Esophagus muscularis mucosa (tissue), 4 donors: ENCODE data around the gene MESP1.

ENCODE experiments used
- EP300 ChIP-seq: sonication (generic); formaldehyde crosslinking; IDR thresholded peaks from one replicate; pipeline ENCODE4 v1.6.1; 2017; ENCODE audit warnings: antibody characterized with exemption
- POLR2A ChIP-seq: fragments of 450-650 bp; IDR thresholded peaks from one replicate; pipeline ENCODE4 v1.6.1; 2017; ENCODE audit warnings: antibody characterized with exemption, moderate library complexity, mild to moderate bottlenecking, low read depth
- TF ChIP-seq, protein P1 (sequence below), 3 experiments: fragments of 200-600 bp in 2 of 3; fragments of 450-650 bp in 1 of 3; sonication (generic) in 2 of 3; IDR thresholded peaks; one replicate each; pipeline ENCODE4 v1.5.1; 2017 to 2019; ENCODE audit warnings: antibody characterized with exemption in 3 of 3, mild to moderate bottlenecking in 2 of 3, moderate library complexity in 1 of 3

DNA sequence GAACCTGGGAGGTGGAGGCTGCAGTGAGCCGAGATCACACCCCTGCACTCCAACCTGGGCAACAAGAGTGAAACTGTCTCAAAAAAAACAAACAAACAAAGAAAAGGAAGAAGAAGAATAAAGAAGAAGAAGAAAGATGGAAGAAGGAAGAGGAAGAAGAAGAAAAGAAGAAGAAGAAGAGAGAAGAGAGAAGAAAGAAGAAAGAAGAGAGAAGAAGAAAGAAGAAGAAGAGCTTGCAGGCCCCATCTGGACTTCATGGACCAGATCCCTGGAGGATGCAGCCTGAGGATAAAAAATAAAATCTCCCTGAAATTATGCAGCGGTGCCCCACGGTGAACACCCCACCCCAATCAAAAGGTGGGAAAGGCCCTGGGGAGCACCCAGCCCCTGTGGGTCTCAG is 8.8 kb upstream of the MESP1 start:
- TF ChIP-seq POLR2A (no peak), EP300 (no peak)
- TF ChIP-seq, protein P1, sequence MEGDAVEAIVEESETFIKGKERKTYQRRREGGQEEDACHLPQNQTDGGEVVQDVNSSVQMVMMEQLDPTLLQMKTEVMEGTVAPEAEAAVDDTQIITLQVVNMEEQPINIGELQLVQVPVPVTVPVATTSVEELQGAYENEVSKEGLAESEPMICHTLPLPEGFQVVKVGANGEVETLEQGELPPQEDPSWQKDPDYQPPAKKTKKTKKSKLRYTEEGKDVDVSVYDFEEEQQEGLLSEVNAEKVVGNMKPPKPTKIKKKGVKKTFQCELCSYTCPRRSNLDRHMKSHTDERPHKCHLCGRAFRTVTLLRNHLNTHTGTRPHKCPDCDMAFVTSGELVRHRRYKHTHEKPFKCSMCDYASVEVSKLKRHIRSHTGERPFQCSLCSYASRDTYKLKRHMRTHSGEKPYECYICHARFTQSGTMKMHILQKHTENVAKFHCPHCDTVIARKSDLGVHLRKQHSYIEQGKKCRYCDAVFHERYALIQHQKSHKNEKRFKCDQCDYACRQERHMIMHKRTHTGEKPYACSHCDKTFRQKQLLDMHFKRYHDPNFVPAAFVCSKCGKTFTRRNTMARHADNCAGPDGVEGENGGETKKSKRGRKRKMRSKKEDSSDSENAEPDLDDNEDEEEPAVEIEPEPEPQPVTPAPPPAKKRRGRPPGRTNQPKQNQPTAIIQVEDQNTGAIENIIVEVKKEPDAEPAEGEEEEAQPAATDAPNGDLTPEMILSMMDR (IDR thresholded peaks at IDR 0.05) = no peak
